Measurements from ENCODE around the gene CRYBA4.
"Not testable (repeated sequence)": the region's sequence is repeated elsewhere in the genome, so short reads cannot be mapped to it uniquely, and the experiment has no call there.

Gene CRYBA4

GRCh38 chr22:26609287-26609686 is 12.5 kb upstream of the CRYBA4 start:
- Histone ChIP-seq H3K36me3 (ENCODE audit: insufficient read depth, low read length) (no peaks in the 10 kb centered on the region), H3K9ac (ENCODE audit: low read depth, low read length) (no peak overlapping the region), H3K9me3 (ENCODE audit: control insufficient read depth, insufficient read depth, low read length) (no peaks in the 10 kb centered on the region), H3K4me1 (ENCODE audit: insufficient read depth, low read length) (peaks cover 34% of the 10 kb centered on the region)

GRCh38 chr22:26610072-26610958 is 11.4 kb upstream of the CRYBA4 start:
- no peaks in the 10 kb centered on the region for H3K36me3 ChIP-seq (ENCODE audit: insufficient read depth, low read length)

GRCh38 chr22:26610996-26611395 is 10.8 kb upstream of the CRYBA4 start:
- no peaks in the 10 kb centered on the region for H3K9me3 ChIP-seq (ENCODE audit: control insufficient read depth, insufficient read depth, low read length)
- peaks cover 41% of the 10 kb centered on the region for H3K4me1 ChIP-seq (ENCODE audit: insufficient read depth, low read length)
- no peak overlapping the region for H3K9ac ChIP-seq (ENCODE audit: low read depth, low read length)
- no peaks in the 10 kb centered on the region for H3K36me3 ChIP-seq (ENCODE audit: insufficient read depth, low read length)

More at GRCh38 chr22:26610072-26610958, 11.4 kb upstream of the CRYBA4 start:
- no peak overlapping the region for H3K9ac ChIP-seq (ENCODE audit: low read depth, low read length)
- peaks cover 40% of the 10 kb centered on the region for H3K4me1 ChIP-seq (ENCODE audit: insufficient read depth, low read length)
- no peaks in the 10 kb centered on the region for H3K9me3 ChIP-seq (ENCODE audit: control insufficient read depth, insufficient read depth, low read length)

- Histone ChIP-seq H3K9me3 (ENCODE audit: control insufficient read depth, insufficient read depth, low read length) (no peaks in the 10 kb centered on the region), H3K9ac (ENCODE audit: low read depth, low read length) (no peak overlapping the region), H3K4me1 (ENCODE audit: insufficient read depth, low read length) (peaks cover 57% of the 10 kb centered on the region), H3K36me3 (ENCODE audit: insufficient read depth, low read length) (no peaks in the 10 kb centered on the region)
These were observed 9.1 kb upstream of the CRYBA4 start for GRCh38 chr22:26612652-26613051.

GRCh38 chr22:26613753-26614152 is 8.0 kb upstream of the CRYBA4 start:
- not testable (repeated sequence) for H3K9ac ChIP-seq (ENCODE audit: low read depth, low read length); H3K36me3 ChIP-seq (ENCODE audit: insufficient read depth, low read length); H3K9me3 ChIP-seq (ENCODE audit: control insufficient read depth, insufficient read depth, low read length)
- H3K4me1 ChIP-seq (ENCODE audit: insufficient read depth, low read length), result peaks cover 50% of the 10 kb centered on the region

- peaks cover 46% of the 10 kb centered on the region for H3K4me1 ChIP-seq (ENCODE audit: insufficient read depth, low read length)
- no peaks in the 10 kb centered on the region for H3K9me3 ChIP-seq (ENCODE audit: control insufficient read depth, insufficient read depth, low read length)
- H3K9ac ChIP-seq (ENCODE audit: low read depth, low read length), result no peak overlapping the region; the same call in 1 of the 2 replicates
- H3K36me3 ChIP-seq (ENCODE audit: insufficient read depth, low read length), result no peaks in the 10 kb centered on the region
These were observed 7.4 kb upstream of the CRYBA4 start for GRCh38 chr22:26614322-26614721.

- Histone ChIP-seq H3K4me1 (ENCODE audit: insufficient read depth, low read length) (peaks cover 43% of the 10 kb centered on the region), H3K36me3 (ENCODE audit: insufficient read depth, low read length) (no peaks in the 10 kb centered on the region), H3K9me3 (ENCODE audit: control insufficient read depth, insufficient read depth, low read length) (no peaks in the 10 kb centered on the region), H3K9ac (ENCODE audit: low read depth, low read length) (no peak overlapping the region)
These were observed 6.6 kb upstream of the CRYBA4 start for GRCh38 chr22:26615149-26615548.

- no peaks in the 10 kb centered on the region for H3K9me3 ChIP-seq (ENCODE audit: control insufficient read depth, insufficient read depth, low read length)
- H3K36me3 ChIP-seq (ENCODE audit: insufficient read depth, low read length), result no peaks in the 10 kb centered on the region
- H3K4me1 ChIP-seq (ENCODE audit: insufficient read depth, low read length), result peaks cover 41% of the 10 kb centered on the region
- H3K9ac ChIP-seq (ENCODE audit: low read depth, low read length), result no peak overlapping the region
These were observed 5.8 kb upstream of the CRYBA4 start for GRCh38 chr22:26615830-26616435.

- Histone ChIP-seq H3K9me3 (ENCODE audit: control insufficient read depth, insufficient read depth, low read length) (no peaks in the 10 kb centered on the region), H3K36me3 (ENCODE audit: insufficient read depth, low read length) (no peaks in the 10 kb centered on the region), H3K4me1 (ENCODE audit: insufficient read depth, low read length) (peaks cover 45% of the 10 kb centered on the region), H3K9ac (ENCODE audit: low read depth, low read length) (no peak overlapping the region)
These were observed 5.1 kb upstream of the CRYBA4 start for GRCh38 chr22:26616650-26617049.

- peaks cover 40% of the 10 kb centered on the region for H3K4me1 ChIP-seq (ENCODE audit: insufficient read depth, low read length)
- H3K9ac ChIP-seq (ENCODE audit: low read depth, low read length), result no peak within 1 kb of the TSS
- H3K36me3 ChIP-seq (ENCODE audit: insufficient read depth, low read length), result no peaks in the 10 kb centered on the region
- no peaks in the 10 kb centered on the region for H3K9me3 ChIP-seq (ENCODE audit: control insufficient read depth, insufficient read depth, low read length)
These were observed 4.2 kb upstream of the CRYBA4 start, which contains the start of gene CRYBB1 for GRCh38 chr22:26617271-26618199. TSS of gene CRYBB1 (minus strand) at chr22:26618027. CDS start at chr22:26616319, 1,708 bp downstream.

- H3K36me3 ChIP-seq (ENCODE audit: insufficient read depth, low read length), result no peaks in the 10 kb centered on the region
- H3K4me1 ChIP-seq (ENCODE audit: insufficient read depth, low read length), result peaks cover 33% of the 10 kb centered on the region
- no peak overlapping the region for H3K9ac ChIP-seq (ENCODE audit: low read depth, low read length)
- H3K9me3 ChIP-seq (ENCODE audit: control insufficient read depth, insufficient read depth, low read length), result no peaks in the 10 kb centered on the region
These were observed 3.3 kb upstream of the CRYBA4 start for GRCh38 chr22:26618455-26618854.

- no peaks in the 10 kb centered on the region for H3K9me3 ChIP-seq (ENCODE audit: control insufficient read depth, insufficient read depth, low read length)
- peaks cover 33% of the 10 kb centered on the region for H3K4me1 ChIP-seq (ENCODE audit: insufficient read depth, low read length)
- H3K9ac ChIP-seq (ENCODE audit: low read depth, low read length), result no peak overlapping the region
- no peaks in the 10 kb centered on the region for H3K36me3 ChIP-seq (ENCODE audit: insufficient read depth, low read length)
These were observed 2.3 kb upstream of the CRYBA4 start for GRCh38 chr22:26619510-26619909.

- Histone ChIP-seq H3K9me3 (ENCODE audit: control insufficient read depth, insufficient read depth, low read length) (no peaks in the 10 kb centered on the region), H3K9ac (ENCODE audit: low read depth, low read length) (no peak overlapping the region), H3K36me3 (ENCODE audit: insufficient read depth, low read length) (no peaks in the 10 kb centered on the region), H3K4me1 (ENCODE audit: insufficient read depth, low read length) (peaks cover 28% of the 10 kb centered on the region)
These were observed 1.6 kb upstream of the CRYBA4 start for GRCh38 chr22:26620197-26620596.

GRCh38 chr22:26623984-26624383 is 2.2 kb downstream of the CRYBA4 start:
- Histone ChIP-seq H3K4me1 (ENCODE audit: insufficient read depth, low read length) (peaks cover 5% of the 10 kb centered on the region; the same call in 1 of the 2 replicates), H3K9ac (ENCODE audit: low read depth, low read length) (no peak overlapping the region), H3K36me3 (ENCODE audit: insufficient read depth, low read length) (no peaks in the 10 kb centered on the region), H3K9me3 (ENCODE audit: control insufficient read depth, insufficient read depth, low read length) (no peaks in the 10 kb centered on the region)
